Measurements from ENCODE around the gene MACROD2.

DNA sequence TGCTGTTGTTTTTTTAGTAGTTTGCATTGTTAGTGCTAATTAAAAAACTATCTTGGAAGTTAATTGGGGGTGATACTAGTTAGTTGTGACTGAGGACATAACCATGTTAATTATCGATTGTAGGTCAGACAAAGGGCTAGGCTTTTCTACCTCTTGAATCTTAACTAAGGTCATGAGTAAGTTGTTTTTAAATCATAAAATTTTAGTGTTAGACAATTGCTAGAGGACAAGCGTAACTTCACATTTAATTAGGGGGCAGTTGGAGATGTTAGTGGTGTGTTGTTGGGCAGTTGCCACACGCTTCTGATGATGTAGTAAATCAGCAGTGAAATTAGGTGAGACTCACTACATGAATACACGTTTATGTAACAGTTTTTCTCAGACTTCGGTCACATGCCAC lies 961.2 kb downstream of the MACROD2 start:
- TF ChIP-seq, protein P1, sequence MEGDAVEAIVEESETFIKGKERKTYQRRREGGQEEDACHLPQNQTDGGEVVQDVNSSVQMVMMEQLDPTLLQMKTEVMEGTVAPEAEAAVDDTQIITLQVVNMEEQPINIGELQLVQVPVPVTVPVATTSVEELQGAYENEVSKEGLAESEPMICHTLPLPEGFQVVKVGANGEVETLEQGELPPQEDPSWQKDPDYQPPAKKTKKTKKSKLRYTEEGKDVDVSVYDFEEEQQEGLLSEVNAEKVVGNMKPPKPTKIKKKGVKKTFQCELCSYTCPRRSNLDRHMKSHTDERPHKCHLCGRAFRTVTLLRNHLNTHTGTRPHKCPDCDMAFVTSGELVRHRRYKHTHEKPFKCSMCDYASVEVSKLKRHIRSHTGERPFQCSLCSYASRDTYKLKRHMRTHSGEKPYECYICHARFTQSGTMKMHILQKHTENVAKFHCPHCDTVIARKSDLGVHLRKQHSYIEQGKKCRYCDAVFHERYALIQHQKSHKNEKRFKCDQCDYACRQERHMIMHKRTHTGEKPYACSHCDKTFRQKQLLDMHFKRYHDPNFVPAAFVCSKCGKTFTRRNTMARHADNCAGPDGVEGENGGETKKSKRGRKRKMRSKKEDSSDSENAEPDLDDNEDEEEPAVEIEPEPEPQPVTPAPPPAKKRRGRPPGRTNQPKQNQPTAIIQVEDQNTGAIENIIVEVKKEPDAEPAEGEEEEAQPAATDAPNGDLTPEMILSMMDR (IDR thresholded peaks at IDR 0.05): no peak
- no peak for TF ChIP-seq POLR2A (IDR thresholded peaks at IDR 0.05)
- TF ChIP-seq POLR2AphosphoS5 (IDR thresholded peaks at IDR 0.05): no peak
- no peak for TF ChIP-seq EP300 (IDR thresholded peaks at IDR 0.05; ENCODE audit: low read depth)
